K562 (cell line): ENCODE measurements around the gene SLC26A1.

Experiments used
- ELF1 ChIP-seq: fragments of 200-800 bp; sonication (Bioruptor generic); IDR thresholded peaks from 2 replicates; pipeline ENCODE4 v1.6.1; 2016; ENCODE audit warnings: missing genetic modification characterization, missing compliant biosample characterization
- MAZ ChIP-seq, 2 experiments: fragments of 450-650 bp in 1 of 2; sonication (generic) in 1 of 2; formaldehyde crosslinking; IDR thresholded peaks in 1 of 2; conservative IDR thresholded peaks in 1 of 2; 2 replicates each; pipeline versions ENCODE4 v1.4.0 to v1.5.0; 2020; ENCODE audit warnings: mild to moderate bottlenecking in 1 of 2, missing genetic modification reagents in 1 of 2
- MCM7 ChIP-seq, 2 experiments: fragments of 450-650 bp; IDR thresholded peaks; 2 replicates each; pipeline ENCODE4 v1.6.1; 2016 to 2018
- TF ChIP-seq, protein P1 (sequence below), 3 experiments: IDR thresholded peaks in 2 of 3; conservative IDR thresholded peaks in 1 of 3; 2 replicates each; pipeline ENCODE4 v1.5.1; 2011 to 2012; ENCODE audit warnings: low read length in 3 of 3, mild to moderate bottlenecking in 3 of 3, control low read depth in 2 of 3, improper control_type of control experiment in 1 of 3, inconsistent platforms in 1 of 3, low read depth in 1 of 3, mixed read lengths in 1 of 3, moderate library complexity in 1 of 3; ENCODE audit not compliant: insufficient read depth in 2 of 3

DNA sequence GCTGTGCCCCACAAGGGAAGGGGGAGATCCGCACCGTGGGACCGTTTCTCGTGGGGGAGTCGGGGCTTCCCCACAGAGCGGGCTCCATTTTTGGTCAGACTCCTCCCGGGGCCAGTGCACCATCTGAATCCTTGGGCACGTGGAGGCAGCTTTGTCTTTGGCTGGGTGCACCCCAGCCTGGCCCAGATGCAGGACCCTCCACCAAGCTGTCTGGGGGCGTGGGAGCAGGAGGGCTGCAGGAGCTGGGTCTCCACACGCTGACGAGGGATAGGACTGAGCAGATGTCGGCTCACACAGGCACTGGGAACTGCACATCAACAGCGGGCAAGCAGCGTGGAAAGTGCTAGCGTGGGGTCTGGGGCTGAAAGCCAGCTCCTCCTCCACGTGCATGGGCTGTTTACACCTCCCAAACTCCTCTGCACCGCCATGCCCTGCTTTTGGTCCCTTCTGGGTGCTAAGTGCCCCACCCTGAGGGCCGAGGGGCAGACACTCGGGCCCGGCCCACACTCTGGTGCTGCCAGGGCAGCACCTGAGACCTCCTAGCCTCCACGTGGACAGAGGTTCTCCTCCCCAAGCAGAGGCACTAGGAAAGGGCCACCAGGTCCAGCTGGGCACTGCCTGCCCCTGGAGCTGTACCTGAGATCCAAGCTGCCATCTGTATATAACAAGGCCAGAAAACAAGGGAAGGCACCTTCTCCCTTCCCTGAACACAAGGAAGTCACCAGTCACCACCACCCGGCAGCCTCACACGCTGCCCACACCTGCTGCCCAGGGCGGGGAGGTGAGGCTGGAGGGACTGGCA is 33.7 kb downstream of the SLC26A1 start:
- no peak for TF ChIP-seq MAZ (CRISPR knock-in tag; conservative IDR thresholded peaks at IDR 0.05 in 1 of 2, IDR thresholded peaks at IDR 0.05 in 1 of 2)
- TF ChIP-seq MCM7 (IDR thresholded peaks at IDR 0.05), result no peak
- TF ChIP-seq, protein P1, sequence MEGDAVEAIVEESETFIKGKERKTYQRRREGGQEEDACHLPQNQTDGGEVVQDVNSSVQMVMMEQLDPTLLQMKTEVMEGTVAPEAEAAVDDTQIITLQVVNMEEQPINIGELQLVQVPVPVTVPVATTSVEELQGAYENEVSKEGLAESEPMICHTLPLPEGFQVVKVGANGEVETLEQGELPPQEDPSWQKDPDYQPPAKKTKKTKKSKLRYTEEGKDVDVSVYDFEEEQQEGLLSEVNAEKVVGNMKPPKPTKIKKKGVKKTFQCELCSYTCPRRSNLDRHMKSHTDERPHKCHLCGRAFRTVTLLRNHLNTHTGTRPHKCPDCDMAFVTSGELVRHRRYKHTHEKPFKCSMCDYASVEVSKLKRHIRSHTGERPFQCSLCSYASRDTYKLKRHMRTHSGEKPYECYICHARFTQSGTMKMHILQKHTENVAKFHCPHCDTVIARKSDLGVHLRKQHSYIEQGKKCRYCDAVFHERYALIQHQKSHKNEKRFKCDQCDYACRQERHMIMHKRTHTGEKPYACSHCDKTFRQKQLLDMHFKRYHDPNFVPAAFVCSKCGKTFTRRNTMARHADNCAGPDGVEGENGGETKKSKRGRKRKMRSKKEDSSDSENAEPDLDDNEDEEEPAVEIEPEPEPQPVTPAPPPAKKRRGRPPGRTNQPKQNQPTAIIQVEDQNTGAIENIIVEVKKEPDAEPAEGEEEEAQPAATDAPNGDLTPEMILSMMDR (IDR thresholded peaks at IDR 0.05 in 2 of 3, conservative IDR thresholded peaks at IDR 0.05 in 1 of 3; ENCODE audit: insufficient read depth in 2 of 3, low read depth in 1 of 3, low read length in 3 of 3), result no peak
- no peak for TF ChIP-seq ELF1 (tag)
